ENCODE results near the gene RAD51B. TPM values are rescaled to one million over a fixed set of nuclear protein-coding genes. Genes with fewer than 3 reads are reported as not detected.
A peak's percentile ranks its signal among the peaks of the same experiment; 100 is the strongest.

Gene RAD51B
- total RNA-seq, 1 donor from 2014 or later, result 26.1 TPM

GRCh38 chr14:68667313-68667791 lies 847.8 kb downstream of the RAD51B start:
- intact Hi-C loops (cut with micrococcal nuclease), result no loop called here
- Mint-ChIP-seq H3K4me1 (ENCODE audit: low read depth) (peaks cover 48% of the 10 kb centered on the region), H3K27ac (no peak overlapping the region), H3K27me3 (ENCODE audit: insufficient read depth) (no peaks in the 10 kb centered on the region), H3K36me3 (ENCODE audit: low read depth) (peaks cover 5% of the 10 kb centered on the region), H3K4me3 (no peak overlapping the region), H3K9me3 (peaks cover 9% of the 10 kb centered on the region)
- DNase-seq (ENCODE audit: low spot score), result no peak

GRCh38 chr14:68668028-68668427 lies 848.4 kb downstream of the RAD51B start:
- Mint-ChIP-seq H3K27me3 (ENCODE audit: insufficient read depth) (no peaks in the 10 kb centered on the region), H3K36me3 (ENCODE audit: low read depth) (peaks cover 8% of the 10 kb centered on the region), H3K4me1 (ENCODE audit: low read depth) (peaks cover 46% of the 10 kb centered on the region), H3K27ac (no peak overlapping the region), H3K4me3 (no peak overlapping the region), H3K9me3 (peaks cover 9% of the 10 kb centered on the region)
- intact Hi-C loops (cut with micrococcal nuclease), result no loop called here
- DNase-seq (ENCODE audit: low spot score), result no peak

- Mint-ChIP-seq H3K9me3 (peaks cover 9% of the 10 kb centered on the region), H3K4me3 (no peak overlapping the region), H3K36me3 (ENCODE audit: low read depth) (peaks cover 8% of the 10 kb centered on the region), H3K4me1 (ENCODE audit: low read depth) (peaks cover 41% of the 10 kb centered on the region), H3K27me3 (ENCODE audit: insufficient read depth) (no peaks in the 10 kb centered on the region), H3K27ac (no peak overlapping the region)
- intact Hi-C loops (cut with micrococcal nuclease), result no loop called here
- DNase-seq (ENCODE audit: low spot score), result no peak
These were observed 849.0 kb downstream of the RAD51B start for GRCh38 chr14:68668531-68668930.

GRCh38 chr14:68669111-68669511 lies 849.5 kb downstream of the RAD51B start:
- Mint-ChIP-seq H3K27me3 (ENCODE audit: insufficient read depth) (no peaks in the 10 kb centered on the region), H3K27ac (no peak overlapping the region), H3K9me3 (peaks cover 9% of the 10 kb centered on the region), H3K36me3 (ENCODE audit: low read depth) (peaks cover 8% of the 10 kb centered on the region), H3K4me3 (no peak overlapping the region), H3K4me1 (ENCODE audit: low read depth) (peaks cover 35% of the 10 kb centered on the region)
- intact Hi-C loops (cut with micrococcal nuclease), result no loop called here
- DNase-seq (ENCODE audit: low spot score), result no peak

- H3K27ac Mint-ChIP-seq, result no peak overlapping the region
- intact Hi-C loops (cut with micrococcal nuclease), result no loop called here
- H3K4me1 Mint-ChIP-seq (ENCODE audit: low read depth), result peaks cover 28% of the 10 kb centered on the region
These were observed 850.2 kb downstream of the RAD51B start for GRCh38 chr14:68669603-68670358.

GRCh38 chr14:68670359-68670715 lies 850.8 kb downstream of the RAD51B start:
- Mint-ChIP-seq H3K27ac (no peak overlapping the region), H3K36me3 (ENCODE audit: low read depth) (peaks cover 8% of the 10 kb centered on the region), H3K4me1 (ENCODE audit: low read depth) (peaks cover 23% of the 10 kb centered on the region), H3K9me3 (peaks cover 4% of the 10 kb centered on the region), H3K4me3 (no peak overlapping the region), H3K27me3 (ENCODE audit: insufficient read depth) (no peaks in the 10 kb centered on the region)
- DNase-seq (ENCODE audit: low spot score), result no peak
- intact Hi-C loops (cut with micrococcal nuclease), result no loop called here

More at GRCh38 chr14:68669603-68670358, 850.2 kb downstream of the RAD51B start:
- Mint-ChIP-seq H3K9me3 (peaks cover 8% of the 10 kb centered on the region), H3K27me3 (ENCODE audit: insufficient read depth) (no peaks in the 10 kb centered on the region), H3K4me3 (no peak overlapping the region), H3K36me3 (ENCODE audit: low read depth) (peaks cover 8% of the 10 kb centered on the region)
- DNase-seq (ENCODE audit: low spot score), result no peak

- intact Hi-C loops (cut with micrococcal nuclease), result no loop called here
- H3K4me3 Mint-ChIP-seq, result no peak overlapping the region
- no peak for DNase-seq (ENCODE audit: low spot score)
- no peak overlapping the region for H3K27ac Mint-ChIP-seq
- H3K4me1 Mint-ChIP-seq (ENCODE audit: low read depth), result peaks cover 11% of the 10 kb centered on the region
- no peaks in the 10 kb centered on the region for H3K27me3 Mint-ChIP-seq (ENCODE audit: insufficient read depth)
- peaks cover 3% of the 10 kb centered on the region for H3K36me3 Mint-ChIP-seq (ENCODE audit: low read depth)
- peaks cover 2% of the 10 kb centered on the region for H3K9me3 Mint-ChIP-seq
These were observed 852.3 kb downstream of the RAD51B start for GRCh38 chr14:68671909-68672308.

GRCh38 chr14:68672609-68673285 lies 853.2 kb downstream of the RAD51B start:
- Mint-ChIP-seq H3K9me3 (no peaks in the 10 kb centered on the region), H3K4me3 (no peak overlapping the region), H3K27me3 (ENCODE audit: insufficient read depth) (no peaks in the 10 kb centered on the region), H3K27ac (peak overlapping the region; percentile 49), H3K4me1 (ENCODE audit: low read depth) (peaks cover 18% of the 10 kb centered on the region), H3K36me3 (ENCODE audit: low read depth) (peaks cover 2% of the 10 kb centered on the region)
- no peak for DNase-seq (ENCODE audit: low spot score)
- intact Hi-C loops (cut with micrococcal nuclease), result no loop called here

GRCh38 chr14:68673464-68673863 lies 853.9 kb downstream of the RAD51B start:
- no peak for DNase-seq (ENCODE audit: low spot score)
- Mint-ChIP-seq H3K27me3 (ENCODE audit: insufficient read depth) (no peaks in the 10 kb centered on the region), H3K9me3 (no peaks in the 10 kb centered on the region), H3K27ac (no peak overlapping the region), H3K4me1 (ENCODE audit: low read depth) (peaks cover 25% of the 10 kb centered on the region), H3K4me3 (no peak overlapping the region), H3K36me3 (ENCODE audit: low read depth) (peaks cover 2% of the 10 kb centered on the region)
- intact Hi-C loops (cut with micrococcal nuclease), result no loop called here

GRCh38 chr14:68674538-68675232 lies 855.1 kb downstream of the RAD51B start:
- Mint-ChIP-seq H3K4me3 (no peak overlapping the region), H3K9me3 (no peaks in the 10 kb centered on the region), H3K27ac (no peak overlapping the region), H3K4me1 (ENCODE audit: low read depth) (peaks cover 25% of the 10 kb centered on the region), H3K27me3 (ENCODE audit: insufficient read depth) (no peaks in the 10 kb centered on the region), H3K36me3 (ENCODE audit: low read depth) (peaks cover 2% of the 10 kb centered on the region)
- DNase-seq (ENCODE audit: low spot score), result no peak
- intact Hi-C loops (cut with micrococcal nuclease), result no loop called here

GRCh38 chr14:68675233-68675577 lies 855.6 kb downstream of the RAD51B start:
- H3K27me3 Mint-ChIP-seq (ENCODE audit: insufficient read depth), result no peaks in the 10 kb centered on the region

GRCh38 chr14:68676511-68676943 lies 856.9 kb downstream of the RAD51B start:
- peaks cover 27% of the 10 kb centered on the region for H3K4me1 Mint-ChIP-seq (ENCODE audit: low read depth)
- no peak for DNase-seq (ENCODE audit: low spot score)
- no peak overlapping the region for H3K4me3 Mint-ChIP-seq
- peaks cover 2% of the 10 kb centered on the region for H3K36me3 Mint-ChIP-seq (ENCODE audit: low read depth)
- H3K27ac Mint-ChIP-seq, result no peak overlapping the region
- intact Hi-C loops (cut with micrococcal nuclease), result no loop called here
- no peaks in the 10 kb centered on the region for H3K9me3 Mint-ChIP-seq
- H3K27me3 Mint-ChIP-seq (ENCODE audit: insufficient read depth), result no peaks in the 10 kb centered on the region

More at GRCh38 chr14:68675233-68675577, 855.6 kb downstream of the RAD51B start:
- H3K36me3 Mint-ChIP-seq (ENCODE audit: low read depth), result peaks cover 2% of the 10 kb centered on the region
- no peaks in the 10 kb centered on the region for H3K9me3 Mint-ChIP-seq
- intact Hi-C loops (cut with micrococcal nuclease), result no loop called here
- no peak overlapping the region for H3K27ac Mint-ChIP-seq
- H3K4me1 Mint-ChIP-seq (ENCODE audit: low read depth), result peaks cover 25% of the 10 kb centered on the region
- H3K4me3 Mint-ChIP-seq, result no peak overlapping the region
- no peak for DNase-seq (ENCODE audit: low spot score)

GRCh38 chr14:68677476-68677875 lies 857.9 kb downstream of the RAD51B start:
- H3K27me3 Mint-ChIP-seq (ENCODE audit: insufficient read depth), result no peaks in the 10 kb centered on the region
- H3K27ac Mint-ChIP-seq, result no peak overlapping the region
- H3K4me1 Mint-ChIP-seq (ENCODE audit: low read depth), result peaks cover 29% of the 10 kb centered on the region
- intact Hi-C loops (cut with micrococcal nuclease), result no loop called here
- no peaks in the 10 kb centered on the region for H3K9me3 Mint-ChIP-seq
- no peak overlapping the region for H3K4me3 Mint-ChIP-seq
- no peak for DNase-seq (ENCODE audit: low spot score)
- peaks cover 2% of the 10 kb centered on the region for H3K36me3 Mint-ChIP-seq (ENCODE audit: low read depth)
